GM15510 (cell line): ENCODE results near the gene TBC1D8.

Source experiments
- POLR2A ChIP-seq: IDR thresholded peaks from 3 replicates; pipeline ENCODE4 v1.6.1; 2011; ENCODE audit warnings: borderline replicate concordance; ENCODE audit not compliant: insufficient read length; ENCODE audit errors: extremely low read depth

Gene TBC1D8

DNA sequence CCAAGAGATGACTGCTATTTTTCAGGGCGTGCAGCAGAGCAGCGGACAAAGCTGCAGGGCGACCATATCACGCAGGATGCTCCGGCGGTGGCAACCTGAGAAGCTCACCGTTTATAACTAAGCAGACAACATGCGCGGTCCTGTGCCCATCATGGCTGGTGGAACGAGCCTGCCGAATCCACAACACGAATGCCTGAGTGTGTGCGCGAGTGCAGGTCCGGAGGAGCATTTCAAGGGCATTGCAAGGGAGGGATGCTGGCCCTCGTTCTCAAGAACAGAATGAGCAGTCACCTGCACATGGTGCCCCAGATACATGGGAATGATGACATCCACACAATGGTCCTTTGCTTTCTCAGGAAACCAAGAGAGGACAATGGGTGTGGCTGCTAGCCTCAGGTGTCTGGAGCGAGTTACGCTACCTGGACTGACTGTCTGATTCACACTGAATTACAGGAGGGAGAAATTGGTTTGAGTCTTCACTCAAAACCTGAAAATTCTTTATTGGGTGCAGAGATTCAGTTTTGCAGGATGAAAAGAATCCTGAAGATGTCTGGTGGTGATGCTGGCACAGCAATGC, 39.8 kb downstream of the TBC1D8 start:
- no peak for TF ChIP-seq POLR2A

DNA sequence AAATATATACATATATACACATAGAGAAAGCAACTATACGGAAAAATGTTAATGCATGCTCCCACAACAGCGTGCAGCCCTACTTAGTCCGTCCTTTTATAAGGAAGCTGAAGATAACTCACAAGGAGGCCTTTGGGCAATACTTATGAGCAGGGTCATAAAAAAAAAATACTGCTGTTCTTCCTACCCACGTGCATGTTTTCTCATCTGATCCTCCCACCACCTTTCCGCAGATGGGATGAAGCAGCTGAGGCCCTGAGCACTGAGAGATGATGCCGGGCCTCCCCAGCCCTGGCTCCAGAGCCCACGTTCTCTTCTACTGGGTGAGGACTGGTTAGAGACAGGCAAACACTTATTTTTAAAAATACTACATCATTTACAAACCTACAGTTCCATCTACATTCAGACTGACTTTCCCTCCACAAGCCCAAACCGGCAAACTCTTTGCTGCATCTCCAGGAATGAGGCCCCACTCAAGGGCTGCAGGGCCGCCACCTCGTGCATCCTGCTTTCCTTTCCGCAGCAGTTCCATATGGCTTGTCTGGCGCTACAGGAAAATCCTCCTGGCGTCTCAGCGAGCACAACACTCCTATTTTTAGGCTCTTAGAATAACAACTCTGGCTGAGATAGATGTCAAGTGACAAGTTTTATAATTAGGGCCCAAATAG, 41.6 kb downstream of the TBC1D8 start:
- no peak for TF ChIP-seq POLR2A

DNA sequence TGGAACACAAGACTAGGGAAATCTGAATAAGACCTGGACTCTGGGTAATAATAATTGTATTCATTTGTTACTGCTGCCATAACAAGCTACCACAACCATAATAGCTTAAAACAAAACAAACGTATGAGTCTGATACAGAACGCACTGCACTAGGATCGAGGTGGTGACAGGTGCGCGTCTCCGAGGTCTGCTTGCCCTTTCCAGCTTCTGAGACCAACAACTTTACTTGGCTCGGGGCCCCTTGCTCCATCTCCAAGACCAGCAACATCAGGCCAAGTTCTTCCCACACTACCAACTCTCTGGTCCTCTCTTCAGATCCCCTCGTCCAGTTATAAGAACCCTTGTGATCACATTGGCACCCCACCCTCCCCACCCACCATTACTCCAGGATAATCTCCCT, 42.8 kb downstream of the TBC1D8 start:
- TF ChIP-seq POLR2A: no peak

DNA sequence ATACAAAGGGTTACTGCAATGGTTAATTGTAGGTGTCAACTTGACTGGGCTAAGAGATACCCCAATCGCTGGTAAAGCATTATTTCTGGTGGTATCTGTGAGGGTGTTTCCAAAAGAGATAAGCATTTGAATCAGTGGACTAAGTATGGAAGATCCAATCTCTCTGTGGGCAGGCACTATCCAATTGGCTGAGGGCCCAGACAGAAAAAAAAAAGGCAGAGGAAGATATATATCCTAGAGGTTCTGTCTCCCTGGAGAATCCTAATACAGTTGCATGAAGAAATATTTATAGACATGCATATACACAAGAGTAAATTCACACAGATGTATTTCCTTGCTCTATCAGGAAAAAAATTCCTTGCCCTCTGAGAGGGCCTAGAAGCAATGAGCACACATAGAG, 43.9 kb downstream of the TBC1D8 start:
- TF ChIP-seq POLR2A: no peak

DNA sequence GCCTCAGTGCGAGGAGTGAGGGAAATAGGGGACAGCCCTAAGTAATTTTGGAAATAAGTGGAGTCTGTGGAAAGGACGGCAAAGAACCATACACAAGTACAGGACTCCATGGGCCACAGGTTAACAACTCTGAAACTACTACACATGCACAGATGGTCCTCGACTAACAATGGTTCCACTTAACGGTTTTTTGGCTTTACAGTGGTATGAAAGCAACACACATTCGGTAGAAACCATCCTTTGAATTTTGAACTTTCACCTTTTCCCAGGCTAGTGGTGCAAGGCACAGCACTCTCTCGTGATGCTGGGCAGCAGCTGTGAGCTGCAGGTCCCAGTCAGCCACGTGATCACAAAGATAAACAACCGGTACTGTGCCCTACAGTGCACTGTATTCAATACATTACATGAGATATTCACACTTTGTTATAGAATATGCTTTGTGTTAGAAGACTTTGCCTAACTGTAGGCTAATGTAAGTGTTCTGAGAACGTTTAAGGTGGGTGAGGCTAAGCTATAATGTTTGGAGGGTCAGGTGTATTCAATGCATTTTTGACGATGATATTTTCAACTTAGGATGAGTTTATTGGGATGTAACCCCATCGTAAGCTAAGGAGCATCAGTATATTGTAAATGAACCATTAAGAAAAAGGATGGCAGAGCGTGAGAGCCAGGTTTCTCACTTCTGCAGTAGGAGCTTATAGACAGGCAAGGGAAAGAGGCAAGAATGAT, 44.6 kb downstream of the TBC1D8 start:
- TF ChIP-seq POLR2A: no peak

DNA sequence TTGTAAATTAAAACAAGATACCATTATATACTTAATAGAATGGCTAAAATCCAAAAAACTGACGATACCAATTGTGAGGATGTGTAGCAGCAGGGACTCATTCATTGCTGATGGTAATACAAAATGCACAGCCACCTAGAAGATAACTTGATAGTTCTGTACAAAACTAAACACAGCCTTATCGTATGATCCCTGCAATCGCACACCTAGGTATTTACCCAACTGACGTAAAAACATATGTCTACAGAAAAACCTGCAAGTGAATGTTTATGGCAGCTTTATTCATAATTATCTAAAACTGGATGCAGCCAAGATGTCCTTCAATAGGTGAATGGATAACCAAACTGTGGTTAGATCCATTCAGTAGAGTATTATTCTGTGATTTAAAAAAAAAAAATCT, 45.5 kb downstream of the TBC1D8 start:
- no peak for TF ChIP-seq POLR2A

DNA sequence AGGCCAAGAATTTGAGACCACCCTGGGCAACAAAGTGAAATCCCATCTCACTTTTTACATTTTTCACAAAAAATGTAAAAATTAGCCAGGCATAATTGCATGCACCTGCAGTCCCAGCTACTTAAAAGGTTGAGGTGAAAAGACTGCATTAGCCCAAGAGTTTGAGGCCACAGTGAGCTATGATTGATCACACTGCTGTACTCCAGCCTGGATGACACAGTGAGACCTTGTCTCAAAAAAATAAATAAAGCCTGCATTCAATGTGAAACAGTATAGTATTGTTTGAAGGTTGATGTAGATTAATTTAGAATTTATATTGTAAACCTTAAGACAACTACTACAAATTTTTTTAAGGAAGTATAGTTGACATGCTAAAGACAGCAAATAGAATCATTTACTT, 53.5 kb downstream of the TBC1D8 start:
- TF ChIP-seq POLR2A: no peak

DNA sequence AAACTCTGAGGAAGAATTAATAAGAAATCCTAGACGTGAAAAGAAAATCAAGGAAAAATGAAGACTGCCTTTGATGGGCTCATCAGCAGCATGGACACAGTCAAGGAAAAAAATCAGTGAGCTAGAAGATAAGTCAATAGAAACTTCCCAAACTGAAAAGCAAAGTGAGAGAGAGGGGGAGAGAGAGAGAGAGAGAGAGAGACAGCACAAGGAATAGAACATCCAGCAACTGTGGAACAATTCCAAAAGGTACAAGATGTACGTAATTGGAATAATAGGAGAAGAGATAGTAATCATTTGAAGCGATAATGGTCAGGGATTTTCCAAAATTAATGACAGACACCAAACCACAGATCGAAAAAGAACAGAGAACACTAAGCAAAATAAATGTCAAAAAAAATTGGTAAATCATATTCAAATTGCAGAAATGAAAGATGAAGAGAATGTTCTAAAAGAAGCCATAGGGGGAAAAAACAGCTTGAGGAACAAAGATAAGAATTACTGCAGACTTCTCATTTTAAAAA, 54.5 kb downstream of the TBC1D8 start:
- TF ChIP-seq POLR2A: no peak

DNA sequence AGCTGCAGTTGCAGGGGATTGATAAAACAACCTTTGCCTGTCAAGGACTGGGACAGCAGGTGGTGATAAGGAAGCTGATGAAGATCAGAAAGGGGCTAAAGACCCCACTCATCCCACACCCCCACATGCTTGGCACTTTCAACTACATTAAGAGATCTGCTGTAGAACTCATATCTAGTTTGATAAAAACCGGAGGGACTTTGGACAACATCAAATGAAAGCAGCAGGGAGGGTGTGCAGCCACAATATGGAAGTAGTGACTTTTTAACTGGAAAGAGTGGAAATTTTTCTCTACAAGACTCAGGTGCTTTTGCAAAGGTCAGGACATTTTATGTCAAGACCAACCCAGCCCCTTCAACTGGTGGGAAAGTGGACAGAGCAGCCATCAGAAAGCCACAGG, 56.8 kb downstream of the TBC1D8 start:
- TF ChIP-seq POLR2A: no peak

DNA sequence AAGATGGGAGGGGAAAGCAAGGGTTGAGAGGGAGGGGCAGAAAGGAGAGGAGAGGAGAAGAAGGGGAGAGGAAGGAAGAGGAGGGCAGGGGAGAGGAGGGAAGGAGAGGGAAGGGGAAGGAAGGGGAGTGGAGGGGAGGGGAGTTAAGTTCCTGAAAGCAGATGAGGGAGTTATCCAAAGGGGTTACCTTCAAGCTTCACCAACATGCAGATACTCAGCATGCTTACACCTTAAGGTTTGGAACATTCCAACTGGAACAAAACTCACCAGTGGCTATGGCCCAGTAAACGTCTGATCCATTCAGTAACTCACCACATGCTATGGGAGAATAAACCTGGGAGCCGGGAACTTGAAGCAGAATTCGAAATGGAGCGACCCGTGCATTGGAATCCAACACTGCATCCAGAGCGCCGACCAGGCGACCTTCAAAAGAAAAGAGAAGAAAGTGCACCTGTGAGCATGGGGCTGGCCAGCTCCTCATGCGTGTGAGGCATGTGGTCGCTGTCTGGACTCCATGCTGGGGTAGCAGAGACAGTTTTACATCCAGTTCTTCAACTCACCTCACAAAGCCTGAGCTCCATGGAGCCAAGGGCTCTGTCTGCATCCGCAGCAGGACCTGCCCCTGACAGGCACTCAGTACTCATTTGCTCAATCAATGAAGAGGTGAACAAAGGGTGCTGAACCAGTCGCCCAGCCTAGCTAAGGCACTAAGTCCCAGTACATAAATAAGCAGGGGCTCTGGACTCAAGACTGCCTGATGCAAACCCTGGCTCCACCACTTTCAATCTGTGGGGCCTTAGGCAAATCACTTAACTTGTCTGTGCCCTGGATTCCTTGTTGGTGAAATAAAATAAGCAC, 61.0 kb downstream of the TBC1D8 start:
- no peak for TF ChIP-seq POLR2A

DNA sequence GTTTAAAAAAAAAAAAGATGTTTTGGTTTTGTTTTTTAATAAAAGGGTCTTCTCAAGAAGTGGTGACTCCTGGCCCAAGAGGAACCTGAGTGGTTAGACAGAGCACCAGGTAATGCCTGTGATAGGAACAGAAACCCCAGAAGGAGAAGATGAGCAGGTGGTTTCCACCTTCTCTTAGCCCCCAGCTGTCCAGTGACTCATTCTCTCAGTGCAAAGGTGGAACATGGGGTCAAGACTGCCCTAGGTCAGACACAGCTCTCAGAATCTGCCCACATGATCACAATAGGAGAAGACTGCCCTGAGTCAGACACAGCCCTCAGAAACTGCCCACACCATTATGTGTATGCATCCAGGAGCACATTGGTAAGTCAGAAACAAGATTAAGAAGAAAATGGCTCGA, 61.8 kb downstream of the TBC1D8 start:
- TF ChIP-seq POLR2A: no peak

DNA sequence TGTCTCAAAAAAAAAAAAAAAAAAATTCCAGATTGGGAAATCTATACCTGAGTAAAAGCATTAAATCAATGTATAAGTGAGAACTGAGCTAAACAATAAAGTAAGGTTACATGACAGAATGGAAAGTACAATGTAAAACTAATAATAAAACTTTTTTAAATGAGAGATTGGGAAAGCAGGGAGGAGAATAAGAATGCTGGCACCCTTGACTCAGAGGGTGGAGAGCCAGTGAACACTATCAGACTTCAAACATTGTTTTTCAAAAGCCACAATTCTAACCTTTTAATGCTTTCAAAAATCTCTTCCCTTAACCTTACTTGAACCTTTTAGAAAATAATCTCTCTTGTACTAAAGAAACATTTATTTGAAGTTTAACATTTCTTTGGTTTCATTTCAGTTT, 63.5 kb downstream of the TBC1D8 start:
- no peak for TF ChIP-seq POLR2A

DNA sequence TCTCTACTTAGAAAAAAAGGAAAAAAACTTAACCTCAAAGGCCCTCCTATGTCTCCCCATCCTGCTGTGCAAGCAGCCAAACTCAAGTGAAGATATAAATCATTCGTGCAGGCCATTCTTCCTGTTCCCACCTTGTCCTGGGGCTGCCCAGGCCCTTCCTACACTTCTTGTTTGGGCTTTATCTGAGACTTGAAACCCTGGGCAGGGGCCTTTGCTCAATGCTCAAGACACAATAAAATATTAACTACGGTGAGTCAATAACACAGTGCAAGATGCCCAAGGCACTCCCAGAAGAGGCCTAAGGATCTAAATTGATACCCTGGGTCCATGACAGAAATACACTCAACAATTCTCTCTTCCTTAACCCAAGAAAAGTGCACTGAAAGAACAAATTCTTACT, 67.6 kb downstream of the TBC1D8 start:
- no peak for TF ChIP-seq POLR2A

DNA sequence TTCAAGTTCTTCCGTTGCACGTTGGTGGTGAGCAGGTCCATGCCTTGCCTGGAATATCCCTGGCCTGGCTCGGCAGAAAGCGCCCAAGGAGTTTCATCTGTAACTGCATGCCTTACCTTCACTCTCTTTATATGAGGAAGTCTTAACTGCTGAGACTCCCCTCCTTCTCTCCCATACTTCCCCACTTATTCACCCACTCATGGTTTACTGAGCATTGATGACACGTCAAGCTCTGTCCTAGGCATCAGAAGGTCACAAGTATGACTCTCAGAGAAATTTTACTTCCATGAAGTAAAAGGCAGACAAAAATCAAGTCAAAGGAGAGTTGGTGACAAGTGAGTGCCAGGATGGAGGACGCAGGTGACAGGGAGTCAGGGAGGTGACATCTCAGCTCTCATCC, 68.2 kb downstream of the TBC1D8 start:
- TF ChIP-seq POLR2A: no peak

DNA sequence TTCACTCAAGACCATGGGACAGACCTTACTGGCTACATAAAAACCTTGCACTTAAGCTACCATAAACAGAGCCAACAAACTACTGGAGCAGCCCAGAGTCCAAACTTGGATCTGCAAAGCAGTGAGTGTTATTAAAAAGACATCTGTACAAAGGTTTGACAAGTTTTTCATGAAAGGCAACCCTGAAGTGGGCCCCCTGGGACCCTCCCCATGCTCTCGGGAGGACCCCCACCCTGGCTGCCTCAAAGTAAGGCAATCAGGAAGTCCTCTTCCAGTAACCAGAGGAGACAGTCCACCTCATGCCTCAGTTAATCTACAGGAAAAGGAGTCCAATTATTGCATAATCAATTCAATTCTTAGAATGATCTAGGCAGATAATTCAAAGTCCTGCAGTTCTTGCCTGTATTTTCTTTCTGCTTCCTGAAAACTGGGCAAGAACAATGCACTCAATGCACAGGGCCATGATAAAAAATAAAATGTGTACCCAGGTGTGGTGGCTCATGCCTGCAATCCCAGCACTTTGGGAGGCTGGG, 69.7 kb downstream of the TBC1D8 start:
- TF ChIP-seq POLR2A: no peak
